ENCODE measurements around the gene APC2. TPM values are rescaled to one million over a fixed set of nuclear protein-coding genes. Genes with fewer than 3 reads are reported as not detected.

The APC2 gene
- total RNA-seq, 1 donor from 2014 or later: 43.0 TPM

DNA sequence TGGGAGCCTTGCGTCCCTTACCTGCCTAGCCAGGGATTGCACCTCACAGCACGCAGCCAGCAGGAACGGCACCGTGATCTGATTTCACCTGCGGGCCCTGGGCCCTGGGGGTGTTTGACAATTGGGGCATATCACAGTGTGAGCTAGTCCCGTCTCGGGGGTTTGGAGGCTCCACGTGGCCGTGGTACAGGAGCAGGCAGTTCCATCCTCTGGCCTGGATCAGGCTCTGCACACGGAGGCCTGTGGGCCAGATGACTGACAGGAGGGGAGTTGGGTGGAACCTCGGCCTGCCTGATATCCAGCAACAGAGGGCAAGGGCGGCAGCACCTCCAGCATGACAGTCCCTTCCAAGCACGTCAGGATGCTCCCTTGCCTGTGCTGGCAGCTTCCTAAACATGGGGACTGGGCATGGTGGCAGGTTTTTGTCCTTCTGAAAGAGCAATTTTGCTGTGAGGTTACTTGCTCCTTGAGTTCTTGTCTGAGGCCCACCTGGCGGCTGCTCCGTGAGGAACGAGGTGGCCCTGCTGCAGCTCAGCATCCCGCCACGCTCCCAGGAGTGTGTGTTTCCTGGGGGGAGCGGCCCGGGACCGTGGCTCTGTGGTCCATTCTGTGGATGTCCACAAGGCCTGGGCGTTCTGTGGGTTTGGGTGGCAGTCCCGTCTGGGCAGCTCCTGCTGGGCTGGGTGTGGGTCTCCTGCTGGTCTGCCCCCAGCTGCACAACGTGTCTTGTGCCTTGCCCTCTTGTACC lies 18.0 kb upstream of the APC2 start:
- peaks cover 3% of the 10 kb centered on the region for H3K36me3 Mint-ChIP-seq (ENCODE audit: low read depth)
- TF ChIP-seq, protein P1, sequence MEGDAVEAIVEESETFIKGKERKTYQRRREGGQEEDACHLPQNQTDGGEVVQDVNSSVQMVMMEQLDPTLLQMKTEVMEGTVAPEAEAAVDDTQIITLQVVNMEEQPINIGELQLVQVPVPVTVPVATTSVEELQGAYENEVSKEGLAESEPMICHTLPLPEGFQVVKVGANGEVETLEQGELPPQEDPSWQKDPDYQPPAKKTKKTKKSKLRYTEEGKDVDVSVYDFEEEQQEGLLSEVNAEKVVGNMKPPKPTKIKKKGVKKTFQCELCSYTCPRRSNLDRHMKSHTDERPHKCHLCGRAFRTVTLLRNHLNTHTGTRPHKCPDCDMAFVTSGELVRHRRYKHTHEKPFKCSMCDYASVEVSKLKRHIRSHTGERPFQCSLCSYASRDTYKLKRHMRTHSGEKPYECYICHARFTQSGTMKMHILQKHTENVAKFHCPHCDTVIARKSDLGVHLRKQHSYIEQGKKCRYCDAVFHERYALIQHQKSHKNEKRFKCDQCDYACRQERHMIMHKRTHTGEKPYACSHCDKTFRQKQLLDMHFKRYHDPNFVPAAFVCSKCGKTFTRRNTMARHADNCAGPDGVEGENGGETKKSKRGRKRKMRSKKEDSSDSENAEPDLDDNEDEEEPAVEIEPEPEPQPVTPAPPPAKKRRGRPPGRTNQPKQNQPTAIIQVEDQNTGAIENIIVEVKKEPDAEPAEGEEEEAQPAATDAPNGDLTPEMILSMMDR (conservative IDR thresholded peaks at IDR 0.05): no peak
- no peak for DNase-seq (ENCODE audit: low read depth, low spot score)
- H3K27me3 Mint-ChIP-seq (ENCODE audit: low read depth): no peaks in the 10 kb centered on the region
- peak overlapping the region; percentile 35 for H3K27ac Mint-ChIP-seq (ENCODE audit: unreplicated experiment)
- no peaks in the 10 kb centered on the region for H3K9me3 Mint-ChIP-seq
- no peak overlapping the region for H3K4me3 Mint-ChIP-seq
- peaks cover 4% of the 10 kb centered on the region for H3K4me1 Mint-ChIP-seq

GRCh38 chr19:1432507-1432887 lies 17.4 kb upstream of the APC2 start:
- no peak overlapping the region for H3K4me3 Mint-ChIP-seq
- H3K27me3 Mint-ChIP-seq (ENCODE audit: low read depth): no peaks in the 10 kb centered on the region
- DNase-seq (ENCODE audit: low read depth, low spot score): no peak
- peaks cover 4% of the 10 kb centered on the region for H3K4me1 Mint-ChIP-seq
- peaks cover 3% of the 10 kb centered on the region for H3K36me3 Mint-ChIP-seq (ENCODE audit: low read depth)
- no peak overlapping the region for H3K27ac Mint-ChIP-seq (ENCODE audit: unreplicated experiment)
- TF ChIP-seq, protein P1 (conservative IDR thresholded peaks at IDR 0.05): no peak
- H3K9me3 Mint-ChIP-seq: no peaks in the 10 kb centered on the region

- no peaks in the 10 kb centered on the region for H3K9me3 Mint-ChIP-seq
- peaks cover 9% of the 10 kb centered on the region for H3K4me1 Mint-ChIP-seq
- peaks cover 5% of the 10 kb centered on the region for H3K27me3 Mint-ChIP-seq (ENCODE audit: low read depth)
- DNase-seq (ENCODE audit: low read depth, low spot score): no peak
- H3K36me3 Mint-ChIP-seq (ENCODE audit: low read depth): peaks cover 8% of the 10 kb centered on the region
- TF ChIP-seq, protein P1 (conservative IDR thresholded peaks at IDR 0.05): no peak
- H3K27ac Mint-ChIP-seq (ENCODE audit: unreplicated experiment): no peak overlapping the region
- no peak overlapping the region for H3K4me3 Mint-ChIP-seq
Observed at GRCh38 chr19:1433119-1434039, 16.5 kb upstream of the APC2 start.

GRCh38 chr19:1434040-1434366 lies 15.9 kb upstream of the APC2 start:
- TF ChIP-seq, protein P1 (conservative IDR thresholded peaks at IDR 0.05): no peak
- no peak for DNase-seq (ENCODE audit: low read depth, low spot score)
- Mint-ChIP-seq H3K27me3 (ENCODE audit: low read depth) (peaks cover 5% of the 10 kb centered on the region), H3K27ac (ENCODE audit: unreplicated experiment) (no peak overlapping the region), H3K4me3 (no peak overlapping the region), H3K9me3 (no peaks in the 10 kb centered on the region), H3K4me1 (peaks cover 9% of the 10 kb centered on the region), H3K36me3 (ENCODE audit: low read depth) (peaks cover 8% of the 10 kb centered on the region)

DNA sequence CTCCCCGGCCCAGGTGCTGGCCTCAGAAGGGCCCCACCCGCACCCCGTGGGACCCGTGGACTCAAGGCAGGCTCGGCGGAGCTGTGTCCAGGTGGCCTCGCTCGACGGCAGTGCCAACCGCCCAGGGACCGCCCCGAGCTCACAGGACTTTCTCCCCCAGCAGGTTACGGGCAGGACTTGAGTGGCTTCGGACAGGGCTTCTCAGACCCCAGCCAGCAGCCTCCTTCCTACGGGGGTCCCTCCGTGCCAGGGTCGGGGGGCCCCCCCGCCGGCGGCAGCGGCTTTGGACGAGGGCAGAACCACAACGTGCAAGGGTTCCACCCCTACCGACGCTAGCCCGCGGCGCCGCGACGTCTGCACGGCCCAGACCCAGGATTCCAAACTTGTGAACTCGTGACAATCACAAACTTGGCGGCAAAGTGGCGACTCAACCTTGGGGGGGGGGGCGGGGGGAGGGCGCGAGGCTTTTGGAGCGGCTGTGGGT lies 15.3 kb upstream of the APC2 start:
- DNase-seq (ENCODE audit: low read depth, low spot score): no peak
- TF ChIP-seq, protein P1 (conservative IDR thresholded peaks at IDR 0.05): no peak
- no peaks in the 10 kb centered on the region for H3K9me3 Mint-ChIP-seq
- peaks cover 12% of the 10 kb centered on the region for H3K4me1 Mint-ChIP-seq
- peaks cover 5% of the 10 kb centered on the region for H3K27me3 Mint-ChIP-seq (ENCODE audit: low read depth)
- no peak overlapping the region for H3K27ac Mint-ChIP-seq (ENCODE audit: unreplicated experiment)
- peaks cover 11% of the 10 kb centered on the region for H3K36me3 Mint-ChIP-seq (ENCODE audit: low read depth)
- no peak overlapping the region for H3K4me3 Mint-ChIP-seq

Data from neural crest cell (in vitro differentiated cells).